Stimulated activated CD4-positive, alpha-beta T cell treated with anti-CD3 and anti-CD28 coated beads, Interleukin-1b, Interleukin-23, amount 100 ng/mL, for 1 hour (primary cell): Measurements from ENCODE around the gene NAPG.
A peak's percentile ranks its signal among the peaks of the same experiment; 100 is the strongest.
"Not testable (repeated sequence)": the region's sequence is repeated elsewhere in the genome, so short reads cannot be mapped to it uniquely, and the experiment has no call there.

Experiments
- DNase-seq, 2 donors: peaks; one replicate each; pipeline ENCODE4 v3.0.0-alpha.2; 2020; ENCODE audit warnings: low read depth in 2 of 2

The NAPG gene

GRCh38 chr18:10514082-10514481, 11.7 kb upstream of the NAPG start:
- no peak for DNase-seq

GRCh38 chr18:10514601-10515000, 11.2 kb upstream of the NAPG start:
- no peak for DNase-seq

GRCh38 chr18:10515456-10515855, 10.4 kb upstream of the NAPG start:
- no peak for DNase-seq

- DNase-seq: no peak
These were observed 9.7 kb upstream of the NAPG start for GRCh38 chr18:10516078-10516477.

GRCh38 chr18:10518595-10519255, 7.1 kb upstream of the NAPG start:
- no peak for DNase-seq

- no peak for DNase-seq
These were observed 6.5 kb upstream of the NAPG start for GRCh38 chr18:10519366-10519765.

- DNase-seq: peak in 1 of 2 donors; percentile 20
These were observed 5.6 kb upstream of the NAPG start for GRCh38 chr18:10519999-10520935.

- DNase-seq: no peak
These were observed 4.3 kb upstream of the NAPG start for GRCh38 chr18:10521566-10521965.

- no peak for DNase-seq
These were observed 3.3 kb upstream of the NAPG start for GRCh38 chr18:10522574-10522973.

GRCh38 chr18:10523544-10523943, 2.3 kb upstream of the NAPG start:
- no peak for DNase-seq

- no peak for DNase-seq
These were observed 1.1 kb upstream of the NAPG start for GRCh38 chr18:10524507-10525370.

- no peak for DNase-seq
These were observed 496 bp upstream of the NAPG start for GRCh38 chr18:10525371-10525691.

GRCh38 chr18:10526561-10526949, 728 bp downstream of the NAPG start:
- no peak for DNase-seq

- DNase-seq: no peak
These were observed 2.6 kb downstream of the NAPG start for GRCh38 chr18:10528439-10528838.

- no peak for DNase-seq
These were observed 4.2 kb downstream of the NAPG start for GRCh38 chr18:10530002-10530401.

GRCh38 chr18:10530852-10531251, 5.0 kb downstream of the NAPG start:
- no peak for DNase-seq

- DNase-seq: no peak
These were observed 7.3 kb downstream of the NAPG start for GRCh38 chr18:10533111-10533510.

- no peak for DNase-seq
These were observed 10.5 kb downstream of the NAPG start for GRCh38 chr18:10536280-10536679.

- no peak for DNase-seq
These were observed 11.9 kb downstream of the NAPG start for GRCh38 chr18:10537765-10538164.

GRCh38 chr18:10539124-10539523, 13.3 kb downstream of the NAPG start:
- not testable (repeated sequence) for DNase-seq

- no peak for DNase-seq
These were observed 17.4 kb downstream of the NAPG start for GRCh38 chr18:10543277-10543676.

- no peak for DNase-seq
These were observed 18.4 kb downstream of the NAPG start for GRCh38 chr18:10544093-10544748.
